Colonic mucosa (tissue), 4 donors: ENCODE measurements around the gene NUDT14. TPM values are rescaled to one million over a fixed set of nuclear protein-coding genes. Genes with fewer than 3 reads are reported as not detected.

Experiments used
- DNase-seq: peaks from one replicate; pipeline ENCODE4 v3.0.0-alpha.2; 2020
- H3K27ac ChIP-seq: fragments of 200-600 bp; one replicate; pipeline ENCODE4 v1.8.0; 2021
- H3K27me3 ChIP-seq: fragments of 200-600 bp; one replicate; pipeline ENCODE4 v1.8.0; 2021
- H3K36me3 ChIP-seq: fragments of 200-600 bp; one replicate; pipeline ENCODE4 v1.8.0; 2021
- H3K4me1 ChIP-seq: fragments of 200-600 bp; one replicate; pipeline ENCODE4 v1.8.0; 2021; ENCODE audit warnings: mild to moderate bottlenecking
- H3K4me3 ChIP-seq: fragments of 200-600 bp; one replicate; pipeline ENCODE4 v1.8.0; 2021
- H3K9ac ChIP-seq, 2 donors: one replicate each; pipeline ENCODE4 v1.7.0; 2013; ENCODE audit warnings: control low read depth in 2 of 2, low read depth in 2 of 2, low read length in 2 of 2
- H3K9me3 ChIP-seq: fragments of 200-600 bp; one replicate; pipeline ENCODE4 v1.8.0; 2021
- intact Hi-C: fragments of 100-400 bp; cut with DNase I; formaldehyde crosslinking; loops from one replicate; pipeline ENCODE4 v1.14.1; 2022
- total RNA-seq, 2 donors: library from RNA; stranded (reverse); fragmentation: NEBNext Ultra II Directional in 1 of 2; extraction: Animal tissue kit (Norgen Biotek cat#: 25700) in 1 of 2; gene quantifications; one replicate each; pipeline ENCODE4 v1.2.1, GENCODE V29; 2021
- TF ChIP-seq, protein P1 (sequence below): fragments of 200-600 bp; IDR thresholded peaks from one replicate; pipeline ENCODE4 v1.8.0; 2022; ENCODE audit warnings: antibody characterized with exemption, mild to moderate bottlenecking
- donor health status: healthy.
- donor health status: DM: no; HTN: no; CAD: no.
- donor health status: DM: no; HTN: no; CAD: no.

Gene NUDT14
- total RNA-seq, 2 donors from 2014 or later: 40.8 to 46.0 TPM

DNA sequence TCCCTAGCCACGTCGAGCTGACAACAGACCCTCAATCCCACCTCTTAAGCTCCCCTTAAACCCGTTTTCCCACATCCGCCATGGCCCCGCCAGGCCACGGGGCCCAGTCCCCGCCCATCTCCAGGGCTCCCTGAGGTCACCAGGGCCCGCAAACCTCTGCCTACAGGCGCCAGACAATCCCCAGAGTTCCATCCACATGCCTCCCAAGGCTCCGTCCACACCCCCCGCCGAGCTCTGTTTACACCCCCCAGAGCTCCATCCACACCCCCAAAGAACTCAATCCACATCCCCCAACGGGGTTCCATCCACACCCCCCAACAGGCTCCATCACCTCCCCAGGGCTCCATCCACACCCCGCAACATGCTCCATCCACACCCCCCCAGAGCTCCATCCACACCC is 21.8 kb downstream of the NUDT14 start:
- no peaks in the 10 kb centered on the region for H3K4me1 ChIP-seq
- no peak overlapping the region for H3K4me3 ChIP-seq
- H3K9me3 ChIP-seq: no peaks in the 10 kb centered on the region
- no peak for DNase-seq
- no peaks in the 10 kb centered on the region for H3K27me3 ChIP-seq
- TF ChIP-seq, protein P1, sequence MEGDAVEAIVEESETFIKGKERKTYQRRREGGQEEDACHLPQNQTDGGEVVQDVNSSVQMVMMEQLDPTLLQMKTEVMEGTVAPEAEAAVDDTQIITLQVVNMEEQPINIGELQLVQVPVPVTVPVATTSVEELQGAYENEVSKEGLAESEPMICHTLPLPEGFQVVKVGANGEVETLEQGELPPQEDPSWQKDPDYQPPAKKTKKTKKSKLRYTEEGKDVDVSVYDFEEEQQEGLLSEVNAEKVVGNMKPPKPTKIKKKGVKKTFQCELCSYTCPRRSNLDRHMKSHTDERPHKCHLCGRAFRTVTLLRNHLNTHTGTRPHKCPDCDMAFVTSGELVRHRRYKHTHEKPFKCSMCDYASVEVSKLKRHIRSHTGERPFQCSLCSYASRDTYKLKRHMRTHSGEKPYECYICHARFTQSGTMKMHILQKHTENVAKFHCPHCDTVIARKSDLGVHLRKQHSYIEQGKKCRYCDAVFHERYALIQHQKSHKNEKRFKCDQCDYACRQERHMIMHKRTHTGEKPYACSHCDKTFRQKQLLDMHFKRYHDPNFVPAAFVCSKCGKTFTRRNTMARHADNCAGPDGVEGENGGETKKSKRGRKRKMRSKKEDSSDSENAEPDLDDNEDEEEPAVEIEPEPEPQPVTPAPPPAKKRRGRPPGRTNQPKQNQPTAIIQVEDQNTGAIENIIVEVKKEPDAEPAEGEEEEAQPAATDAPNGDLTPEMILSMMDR: no peak
- H3K36me3 ChIP-seq: no peaks in the 10 kb centered on the region
- no peak overlapping the region for H3K9ac ChIP-seq
- no peak overlapping the region for H3K27ac ChIP-seq
- intact Hi-C loops: no loop called here

DNA sequence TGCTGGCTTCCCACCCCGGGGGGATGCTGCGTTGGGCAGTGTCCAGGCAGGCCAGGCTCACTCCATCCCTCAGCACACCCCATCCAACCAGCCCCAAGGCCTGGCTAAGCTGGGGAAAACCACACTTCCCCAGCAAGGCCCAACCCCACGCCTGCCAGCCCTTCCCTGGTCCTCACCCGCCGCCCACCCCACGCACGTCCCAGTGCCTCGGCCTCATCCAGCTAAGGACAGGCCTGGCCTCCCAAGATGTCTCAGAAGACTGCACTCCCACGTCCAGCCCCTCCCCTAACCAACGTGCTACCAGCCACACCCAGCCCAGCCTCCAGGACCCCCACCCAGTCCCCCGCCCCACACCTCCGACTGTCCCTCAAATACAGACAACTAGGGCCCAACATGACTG is 22.3 kb downstream of the NUDT14 start:
- Histone ChIP-seq H3K36me3 (no peaks in the 10 kb centered on the region), H3K27ac (no peak overlapping the region), H3K9ac (no peak overlapping the region), H3K4me1 (no peaks in the 10 kb centered on the region), H3K27me3 (no peaks in the 10 kb centered on the region), H3K4me3 (no peak overlapping the region), H3K9me3 (no peaks in the 10 kb centered on the region)
- intact Hi-C loops: no loop called here
- TF ChIP-seq, protein P1: no peak
- no peak for DNase-seq

DNA sequence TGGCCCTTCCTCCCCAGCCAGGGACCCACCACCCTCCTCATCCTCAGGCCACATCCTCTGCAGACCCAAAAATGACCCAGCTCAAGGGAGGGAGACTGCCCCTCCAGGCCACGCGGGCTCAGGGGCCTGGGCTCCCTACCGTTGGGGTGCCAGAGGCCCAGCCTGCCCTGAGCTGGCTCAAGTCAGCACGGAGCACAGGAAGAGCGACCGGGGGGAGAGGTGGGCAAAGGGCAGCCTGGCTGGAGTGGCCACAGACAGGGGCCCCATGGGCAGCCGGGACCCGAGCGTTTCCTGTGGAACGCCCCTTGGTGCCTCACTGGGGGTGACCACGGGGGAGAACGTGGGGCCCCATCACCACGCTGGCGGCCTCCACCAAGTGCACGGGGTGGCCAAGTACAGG is 23.2 kb downstream of the NUDT14 start:
- no peaks in the 10 kb centered on the region for H3K4me1 ChIP-seq
- TF ChIP-seq, protein P1: no peak

DNA sequence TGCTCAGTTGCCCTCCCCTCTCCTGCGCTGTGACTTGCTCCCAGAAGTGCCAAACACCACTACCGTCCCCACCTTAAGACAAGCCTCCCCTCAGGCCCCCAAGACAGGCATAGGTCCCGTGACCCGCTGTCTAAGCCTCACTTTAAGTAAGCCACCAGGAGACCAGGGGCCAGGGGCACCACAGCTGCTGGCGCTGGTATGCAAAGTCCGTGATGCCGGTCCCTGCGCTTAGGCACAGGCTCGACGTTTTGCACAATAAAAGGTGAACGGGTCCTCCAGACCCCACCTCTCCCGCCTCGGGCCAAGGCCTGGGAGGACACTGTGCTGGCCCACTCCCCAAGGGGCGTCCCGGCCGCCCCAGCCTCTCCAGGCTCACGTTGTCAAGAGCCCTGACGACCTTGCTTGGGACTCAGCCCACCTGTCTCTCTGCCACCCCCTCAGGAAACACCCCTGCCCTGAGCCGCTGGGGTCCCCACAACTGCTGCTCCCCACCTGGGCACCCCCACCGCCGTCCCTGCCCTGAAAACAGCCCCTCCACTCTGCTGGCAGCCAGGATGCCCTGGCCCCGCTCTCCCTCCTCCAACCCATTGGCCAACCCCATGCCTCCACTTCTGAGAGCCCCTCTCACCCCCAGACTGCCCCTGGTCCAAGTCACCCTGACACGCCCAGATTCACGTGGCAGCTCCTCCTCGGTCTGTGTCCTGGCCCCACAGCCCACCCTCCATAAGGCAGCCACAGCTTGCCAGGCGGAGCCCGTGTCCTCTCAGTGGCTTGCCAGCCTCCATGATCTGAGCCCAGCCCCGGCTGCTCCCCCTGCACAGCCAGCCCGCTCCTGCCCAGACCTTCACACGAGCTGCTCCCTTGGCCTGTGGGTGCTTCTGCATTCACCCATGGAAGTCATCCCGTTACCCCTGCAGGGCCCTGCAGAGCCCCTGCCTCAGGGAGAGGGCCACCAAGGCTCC is 24.4 kb downstream of the NUDT14 start:
- H3K9me3 ChIP-seq: no peaks in the 10 kb centered on the region
- H3K9ac ChIP-seq: no peak overlapping the region
- DNase-seq: no peak
- TF ChIP-seq, protein P1: no peak
- intact Hi-C loops: no loop called here
- H3K27ac ChIP-seq: no peak overlapping the region
- no peak overlapping the region for H3K4me3 ChIP-seq
- H3K4me1 ChIP-seq: no peaks in the 10 kb centered on the region
- no peaks in the 10 kb centered on the region for H3K27me3 ChIP-seq
- no peaks in the 10 kb centered on the region for H3K36me3 ChIP-seq

More for the DNA sequence above, 23.2 kb downstream of the NUDT14 start:
- H3K36me3 ChIP-seq: no peaks in the 10 kb centered on the region
- H3K27ac ChIP-seq: no peak overlapping the region
- intact Hi-C loops: no loop called here
- no peaks in the 10 kb centered on the region for H3K27me3 ChIP-seq
- H3K9me3 ChIP-seq: no peaks in the 10 kb centered on the region
- no peak overlapping the region for H3K4me3 ChIP-seq
- no peak for DNase-seq
- no peak overlapping the region for H3K9ac ChIP-seq

DNA sequence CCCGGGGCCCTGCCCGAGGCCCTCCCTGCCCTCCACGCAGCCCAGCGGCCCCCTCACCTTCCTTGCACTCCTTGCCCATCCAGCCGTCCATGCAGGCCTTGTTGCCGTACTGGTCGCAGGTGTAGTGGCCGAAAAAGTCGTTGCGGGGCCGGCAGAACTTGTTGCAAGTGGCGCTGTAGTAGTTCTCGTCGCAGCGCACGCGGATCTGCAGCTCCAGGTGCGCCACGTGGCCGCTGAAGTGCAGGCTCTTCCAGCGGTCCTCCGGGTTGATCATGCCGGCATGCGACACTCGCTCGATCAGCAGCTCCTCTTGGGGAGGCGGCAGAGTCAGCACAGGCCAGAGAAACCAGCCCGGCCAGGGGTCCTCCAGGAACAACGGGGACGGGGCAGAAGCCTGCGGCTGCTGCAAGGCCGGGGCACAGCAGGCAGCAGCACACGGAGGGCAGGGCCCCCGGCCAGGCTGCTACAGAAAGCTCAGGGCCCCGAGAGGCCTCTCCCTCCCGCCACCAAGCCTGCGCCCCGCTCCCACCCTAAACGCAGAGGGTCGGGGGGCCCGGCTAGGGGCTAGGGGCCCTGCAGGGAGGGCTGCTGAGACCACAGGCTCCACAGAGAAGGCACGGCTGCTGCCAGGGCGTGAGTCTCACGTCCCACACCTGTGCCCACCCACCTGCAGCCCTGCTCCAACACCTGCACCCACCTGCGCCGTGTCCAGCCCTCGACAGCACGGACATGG is 25.3 kb downstream of the NUDT14 start:
- no peak overlapping the region for H3K27ac ChIP-seq
- H3K36me3 ChIP-seq: no peaks in the 10 kb centered on the region
- DNase-seq: no peak
- no peaks in the 10 kb centered on the region for H3K4me1 ChIP-seq
- no peak overlapping the region for H3K4me3 ChIP-seq
- no peaks in the 10 kb centered on the region for H3K27me3 ChIP-seq
- intact Hi-C loops: no loop called here
- TF ChIP-seq, protein P1: no peak
- H3K9me3 ChIP-seq: no peaks in the 10 kb centered on the region
- H3K9ac ChIP-seq: no peak overlapping the region
